ENCODE measurements around the gene SORBS1. TPM values are rescaled to one million over a fixed set of nuclear protein-coding genes. Genes with fewer than 3 reads are reported as not detected.
"Not testable (repeated sequence)": the region's sequence is repeated elsewhere in the genome, so short reads cannot be mapped to it uniquely, and the experiment has no call there.

The SORBS1 gene
- total RNA-seq, 4 donors from 2014 or later = 92.2 to 308 (median 150) TPM

DNA sequence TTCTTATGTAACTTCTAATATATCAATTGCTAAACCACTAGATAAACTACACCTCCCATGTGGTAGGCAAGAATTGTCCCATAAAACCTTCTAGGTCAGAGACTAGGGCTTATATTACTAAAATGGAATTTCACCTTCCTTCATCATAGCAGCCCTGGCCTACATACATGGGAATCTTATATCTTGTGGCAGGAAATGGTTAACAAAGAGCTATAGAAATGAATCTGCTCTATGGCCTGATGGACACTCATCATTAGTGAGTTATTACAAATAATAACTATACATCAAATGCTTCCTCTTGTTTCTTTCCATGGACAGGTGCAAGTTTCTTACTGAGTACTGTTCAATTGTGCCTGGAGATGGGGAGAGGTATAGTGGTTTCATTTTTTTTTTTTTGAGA is 208.0 kb downstream of the SORBS1 start:
- H3K36me3 ChIP-seq = peaks cover 0 to 5% (median 0%) of the 10 kb centered on the region in 4 donors
- intact Hi-C loops (cut with DNase I; ENCODE audit: low total_unique reads) = no loop called here
- no peak for DNase-seq
- H3K27ac ChIP-seq = peak overlapping the region in 1 of 4 donors; percentile 59
- in situ Hi-C loops (cut with MboI; ENCODE audit: low pct_ligation_motif_present in 1 of 4, low pct_unique_long_range_greater_than_20kb in 1 of 4, low sequenced_read_pairs in 3 of 4) = loop anchor here in 1 of 4 donors (25.0 kb wide), 1 partner anchor 716 kb away; no protein-coding TSS in a partner anchor
- peaks cover 0 to 9% (median 7%) of the 10 kb centered on the region in 4 donors for H3K4me1 ChIP-seq
- H3K9me3 ChIP-seq = no peaks in the 10 kb centered on the region
- no peak for TF ChIP-seq POLR2A (IDR thresholded peaks at IDR 0.05)
- no peak for TF ChIP-seq POLR2AphosphoS5 (IDR thresholded peaks at IDR 0.05)
- TF ChIP-seq EP300 (IDR thresholded peaks at IDR 0.05; ENCODE audit: low read depth) = no peak
- TF ChIP-seq, protein P1, sequence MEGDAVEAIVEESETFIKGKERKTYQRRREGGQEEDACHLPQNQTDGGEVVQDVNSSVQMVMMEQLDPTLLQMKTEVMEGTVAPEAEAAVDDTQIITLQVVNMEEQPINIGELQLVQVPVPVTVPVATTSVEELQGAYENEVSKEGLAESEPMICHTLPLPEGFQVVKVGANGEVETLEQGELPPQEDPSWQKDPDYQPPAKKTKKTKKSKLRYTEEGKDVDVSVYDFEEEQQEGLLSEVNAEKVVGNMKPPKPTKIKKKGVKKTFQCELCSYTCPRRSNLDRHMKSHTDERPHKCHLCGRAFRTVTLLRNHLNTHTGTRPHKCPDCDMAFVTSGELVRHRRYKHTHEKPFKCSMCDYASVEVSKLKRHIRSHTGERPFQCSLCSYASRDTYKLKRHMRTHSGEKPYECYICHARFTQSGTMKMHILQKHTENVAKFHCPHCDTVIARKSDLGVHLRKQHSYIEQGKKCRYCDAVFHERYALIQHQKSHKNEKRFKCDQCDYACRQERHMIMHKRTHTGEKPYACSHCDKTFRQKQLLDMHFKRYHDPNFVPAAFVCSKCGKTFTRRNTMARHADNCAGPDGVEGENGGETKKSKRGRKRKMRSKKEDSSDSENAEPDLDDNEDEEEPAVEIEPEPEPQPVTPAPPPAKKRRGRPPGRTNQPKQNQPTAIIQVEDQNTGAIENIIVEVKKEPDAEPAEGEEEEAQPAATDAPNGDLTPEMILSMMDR (IDR thresholded peaks at IDR 0.05) = no peak
- no peak overlapping the region for H3K4me3 ChIP-seq
- no peaks in the 10 kb centered on the region for H3K27me3 ChIP-seq

DNA sequence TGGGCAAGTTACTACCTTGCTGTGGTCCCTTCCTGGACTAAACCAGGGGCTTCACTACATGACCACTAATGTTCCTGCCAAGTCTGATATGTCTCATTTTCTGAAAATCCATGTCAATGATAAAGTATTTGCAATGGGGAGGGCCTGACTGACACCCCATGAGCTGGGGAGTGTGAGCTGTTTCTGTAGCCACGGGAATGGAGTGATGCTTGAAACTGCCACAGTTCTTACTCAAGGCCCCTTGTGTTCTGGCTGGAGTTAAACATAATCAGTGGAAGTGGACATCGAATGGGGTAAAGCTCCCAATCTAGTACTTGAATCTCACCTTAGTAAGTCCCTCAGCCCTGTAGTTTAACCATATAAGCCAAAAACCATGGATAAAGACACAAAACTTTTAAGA is 208.5 kb downstream of the SORBS1 start:
- no peak for TF ChIP-seq POLR2AphosphoS5 (IDR thresholded peaks at IDR 0.05)
- TF ChIP-seq EP300 (IDR thresholded peaks at IDR 0.05; ENCODE audit: low read depth) = no peak
- no peak for TF ChIP-seq POLR2A (IDR thresholded peaks at IDR 0.05)
- TF ChIP-seq, protein P1 (IDR thresholded peaks at IDR 0.05) = no peak
- WGBS, 2 donors (ENCODE audit: low coverage in 1 of 2) = 72 to 93% methylated on average over 2 of the region's 2 CpGs
- Histone ChIP-seq H3K27me3 (no peaks in the 10 kb centered on the region), H3K36me3 (peaks cover 0 to 5% (median 0%) of the 10 kb centered on the region in 4 donors), H3K4me1 (peaks cover 0 to 9% (median 7%) of the 10 kb centered on the region in 4 donors), H3K9me3 (no peaks in the 10 kb centered on the region), H3K27ac (peak overlapping the region in 2 of 4 donors; percentile 56 to 59), H3K4me3 (no peak overlapping the region)
- in situ Hi-C loops (cut with MboI; ENCODE audit: low pct_ligation_motif_present in 1 of 4, low pct_unique_long_range_greater_than_20kb in 1 of 4, low sequenced_read_pairs in 3 of 4) = loop anchor here in 1 of 4 donors (25.0 kb wide), 1 partner anchor 715 kb away; no protein-coding TSS in a partner anchor
- intact Hi-C loops (cut with DNase I; ENCODE audit: low total_unique reads) = no loop called here
- no peak for DNase-seq

DNA sequence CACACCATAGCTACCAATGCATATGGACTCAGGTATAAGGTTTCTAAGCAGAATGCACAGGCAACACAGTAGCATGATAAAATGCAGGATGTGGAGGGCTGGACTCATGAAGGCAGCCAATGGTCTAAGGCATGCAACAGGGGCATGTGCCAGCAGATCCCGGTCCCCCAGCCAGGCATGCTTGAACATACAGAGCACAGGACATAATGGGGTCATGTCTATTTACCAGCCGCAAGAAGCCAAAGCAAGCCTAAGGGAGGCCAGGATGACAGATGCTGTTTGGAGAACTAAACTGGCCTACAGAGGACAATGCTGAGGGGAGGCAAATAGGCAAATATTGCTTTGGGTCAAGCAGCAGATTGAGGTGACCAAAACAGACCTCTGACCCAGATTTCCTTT is 210.3 kb downstream of the SORBS1 start:
- intact Hi-C loops (cut with DNase I; ENCODE audit: low total_unique reads) (no loop called here), in situ Hi-C loops (cut with MboI; ENCODE audit: low pct_ligation_motif_present in 1 of 4, low pct_unique_long_range_greater_than_20kb in 1 of 4, low sequenced_read_pairs in 3 of 4) (loop anchor here in 1 of 4 donors (25.0 kb wide), 1 partner anchor 714 kb away; no protein-coding TSS in a partner anchor)
- DNase-seq = no peak
- peaks cover 0 to 5% (median 0%) of the 10 kb centered on the region in 4 donors for H3K36me3 ChIP-seq
- no peaks in the 10 kb centered on the region for H3K9me3 ChIP-seq
- H3K4me3 ChIP-seq = no peak overlapping the region
- 70 to 100% methylated on average over 1 to 2 of the region's 2 CpGs for WGBS, 2 donors (ENCODE audit: low coverage in 1 of 2)
- no peaks in the 10 kb centered on the region for H3K27me3 ChIP-seq
- H3K4me1 ChIP-seq = peaks cover 0 to 9% (median 7%) of the 10 kb centered on the region in 4 donors
- TF ChIP-seq POLR2AphosphoS5 (IDR thresholded peaks at IDR 0.05) (no peak), POLR2A (IDR thresholded peaks at IDR 0.05) (no peak), EP300 (IDR thresholded peaks at IDR 0.05; ENCODE audit: low read depth) (no peak)
- TF ChIP-seq, protein P1 (IDR thresholded peaks at IDR 0.05) = no peak
- H3K27ac ChIP-seq = peak overlapping the region; percentile 18 to 59 (median 47)

DNA sequence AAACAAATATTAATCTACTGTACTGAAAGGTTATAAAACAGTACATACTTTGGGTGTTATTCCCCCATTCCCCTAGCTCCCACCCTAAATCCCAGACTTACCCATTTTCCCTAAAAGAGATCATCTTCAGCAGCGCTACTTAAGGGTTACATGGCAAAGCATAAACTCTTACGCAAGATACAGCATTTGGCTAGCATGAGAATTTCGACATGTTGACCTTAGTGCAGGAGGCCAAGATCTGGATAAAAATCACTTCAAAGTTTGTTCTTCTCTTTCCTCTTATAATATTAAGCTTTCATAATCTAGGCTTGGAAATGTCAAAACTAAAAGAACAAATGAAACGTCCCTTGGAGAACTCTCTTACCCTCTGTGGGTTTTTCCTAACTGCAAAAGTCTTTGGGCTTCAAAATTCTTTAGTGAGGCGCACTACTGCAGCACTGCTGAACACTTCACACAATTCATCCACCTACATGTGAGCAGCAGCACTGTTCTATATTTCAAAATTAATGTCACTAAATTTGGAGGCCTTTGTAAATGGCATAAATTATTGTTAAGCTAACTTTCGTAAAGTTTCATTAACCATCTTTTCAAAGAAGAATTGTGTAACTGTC is 210.8 kb downstream of the SORBS1 start:
- Histone ChIP-seq H3K27ac (peak overlapping the region; percentile 18 to 59 (median 47)), H3K27me3 (no peaks in the 10 kb centered on the region), H3K4me1 (peaks cover 0 to 9% (median 7%) of the 10 kb centered on the region in 4 donors), H3K36me3 (peaks cover 0 to 5% (median 0%) of the 10 kb centered on the region in 4 donors), H3K9me3 (no peaks in the 10 kb centered on the region), H3K4me3 (no peak overlapping the region)
- no peak for TF ChIP-seq EP300 (IDR thresholded peaks at IDR 0.05; ENCODE audit: low read depth)
- TF ChIP-seq POLR2AphosphoS5 (IDR thresholded peaks at IDR 0.05) = peak; percentile 10 to 80 (median 55)
- TF ChIP-seq, protein P1 (IDR thresholded peaks at IDR 0.05) = no peak
- TF ChIP-seq POLR2A (IDR thresholded peaks at IDR 0.05) = no peak
- WGBS, 2 donors (ENCODE audit: low coverage in 1 of 2) = 42 to 67% methylated on average over 5 to 6 of the region's 6 CpGs
- intact Hi-C loops (cut with DNase I; ENCODE audit: low total_unique reads) (no loop called here), in situ Hi-C loops (cut with MboI; ENCODE audit: low pct_ligation_motif_present in 1 of 4, low pct_unique_long_range_greater_than_20kb in 1 of 4, low sequenced_read_pairs in 3 of 4) (loop anchor here in 1 of 4 donors (25.0 kb wide), 1 partner anchor 713 kb away; no protein-coding TSS in a partner anchor)
- no peak for DNase-seq

DNA sequence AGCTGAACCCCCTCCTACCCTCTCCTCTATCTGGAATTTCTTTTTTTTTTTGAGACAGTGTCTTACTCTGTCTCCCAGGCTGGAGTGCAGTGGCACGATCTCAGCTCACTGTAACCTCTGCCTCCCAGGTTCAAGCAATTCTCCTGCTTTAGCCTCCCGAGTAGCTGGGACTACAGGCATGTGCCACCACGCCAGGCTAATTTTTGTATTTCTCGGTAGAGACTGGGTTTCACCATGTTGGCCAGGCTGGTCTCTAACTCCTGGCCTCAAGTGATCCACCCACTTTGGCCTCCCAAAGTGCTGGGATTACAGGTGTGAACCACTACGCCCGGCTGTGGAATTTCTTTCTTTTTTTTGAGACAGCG is 213.8 kb downstream of the SORBS1 start:
- intact Hi-C loops (cut with DNase I; ENCODE audit: low total_unique reads); in situ Hi-C loops (cut with MboI; ENCODE audit: low pct_ligation_motif_present in 1 of 4, low pct_unique_long_range_greater_than_20kb in 1 of 4, low sequenced_read_pairs in 3 of 4); H3K27me3 ChIP-seq; H3K9me3 ChIP-seq; H3K36me3 ChIP-seq; H3K4me3 ChIP-seq; DNase-seq: not testable (repeated sequence)
- peak overlapping the region in 1 of 4 donors; percentile 8 for H3K27ac ChIP-seq
- WGBS, 2 donors (ENCODE audit: low coverage in 1 of 2) = 98 to 100% methylated on average over 3 to 7 of the region's 7 CpGs
- H3K4me1 ChIP-seq = peaks cover 0 to 11% (median 5%) of the 10 kb centered on the region in 4 donors
